B cell (primary cell): Measurements from ENCODE around the gene UFL1.
"Not testable (repeated sequence)": the region's sequence is repeated elsewhere in the genome, so short reads cannot be mapped to it uniquely, and the experiment has no call there.

Experiments used
- EZH2 ChIP-seq: IDR thresholded peaks from 2 replicates; pipeline ENCODE4 v1.6.1; 2012; ENCODE audit warnings: borderline replicate concordance, low read depth, mild to moderate bottlenecking, moderate library complexity, low read length; ENCODE audit not compliant: insufficient read depth, poor library complexity, severe bottlenecking
- TF ChIP-seq, protein P1 (sequence below): fragments of 200-600 bp; IDR thresholded peaks from one replicate; pipeline ENCODE4 v1.8.0; 2022; ENCODE audit warnings: antibody characterized with exemption, mild to moderate bottlenecking

DNA sequence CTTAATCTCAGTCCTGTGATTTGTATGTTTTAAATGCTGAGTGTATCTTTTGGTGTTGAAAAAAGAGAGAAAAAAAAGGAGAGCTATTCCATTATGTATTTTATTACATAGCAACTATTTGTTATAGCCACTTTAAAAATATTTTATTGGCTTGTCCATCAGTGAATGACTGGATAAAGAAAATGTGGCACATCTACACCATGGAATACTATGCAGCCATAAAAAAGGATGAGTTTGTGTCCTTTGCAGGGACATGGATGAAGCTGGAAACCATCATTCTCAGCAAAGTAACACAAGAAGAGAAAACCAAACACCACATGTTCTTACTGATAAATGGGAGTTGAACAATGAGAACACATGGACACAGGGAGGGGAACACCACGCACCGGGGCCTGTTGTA, 38.1 kb downstream of the UFL1 start:
- TF ChIP-seq, protein P1, sequence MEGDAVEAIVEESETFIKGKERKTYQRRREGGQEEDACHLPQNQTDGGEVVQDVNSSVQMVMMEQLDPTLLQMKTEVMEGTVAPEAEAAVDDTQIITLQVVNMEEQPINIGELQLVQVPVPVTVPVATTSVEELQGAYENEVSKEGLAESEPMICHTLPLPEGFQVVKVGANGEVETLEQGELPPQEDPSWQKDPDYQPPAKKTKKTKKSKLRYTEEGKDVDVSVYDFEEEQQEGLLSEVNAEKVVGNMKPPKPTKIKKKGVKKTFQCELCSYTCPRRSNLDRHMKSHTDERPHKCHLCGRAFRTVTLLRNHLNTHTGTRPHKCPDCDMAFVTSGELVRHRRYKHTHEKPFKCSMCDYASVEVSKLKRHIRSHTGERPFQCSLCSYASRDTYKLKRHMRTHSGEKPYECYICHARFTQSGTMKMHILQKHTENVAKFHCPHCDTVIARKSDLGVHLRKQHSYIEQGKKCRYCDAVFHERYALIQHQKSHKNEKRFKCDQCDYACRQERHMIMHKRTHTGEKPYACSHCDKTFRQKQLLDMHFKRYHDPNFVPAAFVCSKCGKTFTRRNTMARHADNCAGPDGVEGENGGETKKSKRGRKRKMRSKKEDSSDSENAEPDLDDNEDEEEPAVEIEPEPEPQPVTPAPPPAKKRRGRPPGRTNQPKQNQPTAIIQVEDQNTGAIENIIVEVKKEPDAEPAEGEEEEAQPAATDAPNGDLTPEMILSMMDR: not testable (repeated sequence)
- not testable (repeated sequence) for TF ChIP-seq EZH2
